Hematopoietic multipotent progenitor cell treated with erythropoietin and hydrocortisone succinate and interleukin-3 and kit ligand, for 15 days (in vitro differentiated cells): Measurements from ENCODE around the gene SLC44A3.

Source experiments
- DNase-seq: peaks from one replicate; pipeline ENCODE4 v3.0.0-alpha.2; 2015; ENCODE audit warnings: low spot score

SLC44A3 gene

GRCh38 chr1:94907136-94907535 lies 87.0 kb downstream of the SLC44A3 start:
- DNase-seq, result no peak

DNA sequence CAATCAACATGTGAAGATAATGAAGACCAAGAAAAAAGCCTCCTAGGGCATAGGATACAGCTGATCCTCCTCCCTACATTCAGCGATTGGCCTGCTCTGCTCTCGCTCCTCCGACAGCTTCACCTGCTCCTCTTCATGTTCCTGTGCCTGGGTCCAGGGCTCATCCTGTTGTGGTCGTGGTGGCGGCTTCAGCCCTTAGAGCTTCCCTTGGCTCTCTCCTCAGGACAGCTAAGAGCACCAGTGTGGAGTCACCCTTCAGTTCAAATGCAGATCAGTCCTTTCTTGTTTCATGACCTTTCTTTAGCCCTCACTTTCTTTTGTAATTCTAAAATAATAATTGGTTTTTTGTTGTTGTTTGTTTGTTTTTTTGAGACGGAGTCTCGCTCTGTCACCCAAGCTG lies 88.0 kb downstream of the SLC44A3 start:
- no peak for DNase-seq

DNA sequence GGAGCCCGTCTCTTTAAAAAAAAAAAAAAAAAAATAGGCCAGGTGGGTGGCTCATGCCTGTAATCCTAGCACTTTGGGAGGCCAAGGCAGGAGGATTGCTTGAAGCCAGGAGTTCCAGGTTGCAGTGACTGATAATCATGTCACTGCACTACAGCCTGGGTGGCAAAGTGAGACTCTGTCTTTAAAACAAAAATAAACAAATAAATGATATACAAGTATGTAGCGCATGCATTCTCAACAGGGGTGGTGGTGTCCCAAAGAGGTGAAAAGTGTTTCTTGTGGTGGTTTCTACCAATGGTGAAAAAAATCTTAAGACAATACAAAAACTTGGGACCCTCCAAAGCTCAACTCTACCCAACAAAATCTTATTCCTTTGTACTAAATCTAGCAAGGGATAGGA lies 88.8 kb downstream of the SLC44A3 start:
- no peak for DNase-seq

GRCh38 chr1:94909486-94909885 lies 89.3 kb downstream of the SLC44A3 start:
- no peak for DNase-seq

GRCh38 chr1:94912263-94913184 lies 92.4 kb downstream of the SLC44A3 start:
- no peak for DNase-seq

GRCh38 chr1:94917251-94917650 lies 97.1 kb downstream of the SLC44A3 start:
- no peak for DNase-seq

- DNase-seq, result no peak
These were observed 99.3 kb downstream of the SLC44A3 start for GRCh38 chr1:94919241-94920030.

- DNase-seq, result no peak
These were observed 99.9 kb downstream of the SLC44A3 start for GRCh38 chr1:94920061-94920460.

DNA sequence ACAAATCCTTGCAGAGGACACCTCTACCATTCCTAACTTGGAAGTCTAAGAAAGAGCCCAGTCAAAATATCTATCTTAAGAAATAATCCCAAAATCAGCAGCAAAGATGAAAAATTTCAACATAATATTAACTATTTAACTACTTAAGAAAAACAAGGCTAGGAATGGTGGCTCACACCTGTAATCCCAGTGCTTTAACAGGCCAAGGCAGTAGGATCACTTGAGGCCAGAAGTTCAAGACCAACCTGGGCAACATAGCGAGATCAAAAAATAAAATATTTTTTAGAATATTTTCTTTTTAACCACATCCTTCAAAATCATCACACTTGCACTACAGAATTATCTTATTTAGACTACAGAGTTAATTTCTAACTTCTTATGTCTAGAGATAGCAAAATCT lies 101.8 kb downstream of the SLC44A3 start:
- DNase-seq, result no peak

GRCh38 chr1:94922761-94923331 lies 102.7 kb downstream of the SLC44A3 start:
- no peak for DNase-seq

DNA sequence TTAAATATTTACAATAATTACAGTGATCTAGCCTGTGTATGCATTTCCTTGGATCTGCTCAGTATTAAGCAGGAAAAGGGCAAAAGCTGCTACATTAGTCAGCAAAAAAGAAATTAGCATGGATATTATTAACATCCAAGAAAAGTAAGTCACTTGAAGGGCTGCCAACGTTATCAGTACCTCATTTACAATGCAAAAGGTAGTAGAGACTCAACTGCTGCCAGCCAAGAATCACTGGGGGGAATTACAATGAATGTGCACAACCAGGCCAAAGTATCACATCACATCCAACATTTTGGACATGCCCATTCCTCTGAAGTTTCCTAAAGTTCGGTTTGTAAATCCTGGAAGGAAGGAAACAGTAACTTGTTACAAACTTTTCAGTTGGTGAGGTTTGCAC lies 104.8 kb downstream of the SLC44A3 start:
- DNase-seq, result no peak

- no peak for DNase-seq
These were observed 105.5 kb downstream of the SLC44A3 start for GRCh38 chr1:94925561-94926125.

GRCh38 chr1:94926126-94926914 lies 106.2 kb downstream of the SLC44A3 start:
- no peak for DNase-seq

DNA sequence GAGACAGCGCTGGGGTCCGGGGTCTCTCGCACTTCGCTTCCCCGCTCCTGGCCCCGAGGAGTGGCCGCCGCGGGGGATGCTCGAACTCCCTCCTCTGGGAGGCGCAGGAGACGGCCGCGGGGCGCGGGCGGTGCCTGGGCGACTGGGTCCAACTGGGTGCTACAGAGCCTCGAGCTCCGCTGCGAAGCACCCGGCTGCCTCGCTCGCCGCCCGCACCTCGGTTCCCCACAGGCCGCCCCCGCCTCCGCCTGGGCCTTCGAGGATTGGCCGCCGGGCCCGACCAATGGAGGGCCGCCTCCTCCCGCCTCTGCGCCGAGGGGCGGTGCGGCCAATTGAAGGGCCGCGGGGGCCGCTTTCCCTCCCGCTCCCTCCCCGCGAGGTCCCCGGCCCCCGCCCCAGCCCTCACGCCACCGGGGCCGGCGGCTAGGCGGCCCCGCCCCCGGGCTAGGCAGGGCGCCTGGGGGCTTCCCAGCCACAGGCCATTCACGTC lies 106.8 kb downstream of the SLC44A3 start, which contains the start of gene CNN3:
Gene CNN3 (minus strand): TSS at position 196 of the 490 bp plus-strand sequence. CDS start 216 bp downstream, outside the sequence.
- peak; percentile 56 for DNase-seq

DNA sequence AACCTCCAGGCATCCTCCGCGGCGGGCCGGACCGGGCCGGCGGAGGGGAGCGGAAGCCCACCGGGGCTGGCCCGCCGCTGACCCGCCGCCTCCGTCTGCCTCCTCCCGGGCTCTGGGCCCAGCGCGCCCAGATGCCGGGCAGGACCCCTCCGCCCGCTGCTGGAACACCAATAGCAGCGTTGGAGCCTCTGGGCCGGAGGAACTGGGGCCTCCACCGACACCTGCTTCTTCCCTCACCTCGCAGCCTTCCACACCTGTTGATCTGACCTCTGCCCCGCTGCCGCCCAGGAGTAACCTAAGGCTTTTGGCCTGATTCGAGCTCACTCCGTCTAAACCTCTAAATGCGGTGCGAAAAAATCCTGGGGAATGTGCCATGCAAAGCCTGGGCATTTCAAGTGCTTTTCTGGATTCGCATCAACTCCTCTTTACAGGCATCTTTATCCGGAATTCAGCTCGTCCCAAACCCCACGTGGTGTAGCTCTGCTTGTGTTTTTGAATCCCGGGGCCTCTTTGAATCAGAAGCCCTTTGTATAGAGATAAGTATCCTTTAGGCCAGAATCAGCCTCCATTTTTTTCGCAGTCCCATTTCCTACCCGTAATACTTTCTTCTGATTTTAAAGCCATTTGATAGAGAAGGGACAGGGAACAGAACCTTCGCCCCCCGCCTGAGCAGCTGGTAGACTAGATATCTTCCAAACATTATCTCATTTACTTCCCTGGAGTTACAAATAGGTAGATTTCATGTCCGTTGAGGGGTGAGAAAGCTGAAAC lies 107.4 kb downstream of the SLC44A3 start:
- no peak for DNase-seq

GRCh38 chr1:94928293-94928939 lies 108.3 kb downstream of the SLC44A3 start:
- DNase-seq, result no peak

DNA sequence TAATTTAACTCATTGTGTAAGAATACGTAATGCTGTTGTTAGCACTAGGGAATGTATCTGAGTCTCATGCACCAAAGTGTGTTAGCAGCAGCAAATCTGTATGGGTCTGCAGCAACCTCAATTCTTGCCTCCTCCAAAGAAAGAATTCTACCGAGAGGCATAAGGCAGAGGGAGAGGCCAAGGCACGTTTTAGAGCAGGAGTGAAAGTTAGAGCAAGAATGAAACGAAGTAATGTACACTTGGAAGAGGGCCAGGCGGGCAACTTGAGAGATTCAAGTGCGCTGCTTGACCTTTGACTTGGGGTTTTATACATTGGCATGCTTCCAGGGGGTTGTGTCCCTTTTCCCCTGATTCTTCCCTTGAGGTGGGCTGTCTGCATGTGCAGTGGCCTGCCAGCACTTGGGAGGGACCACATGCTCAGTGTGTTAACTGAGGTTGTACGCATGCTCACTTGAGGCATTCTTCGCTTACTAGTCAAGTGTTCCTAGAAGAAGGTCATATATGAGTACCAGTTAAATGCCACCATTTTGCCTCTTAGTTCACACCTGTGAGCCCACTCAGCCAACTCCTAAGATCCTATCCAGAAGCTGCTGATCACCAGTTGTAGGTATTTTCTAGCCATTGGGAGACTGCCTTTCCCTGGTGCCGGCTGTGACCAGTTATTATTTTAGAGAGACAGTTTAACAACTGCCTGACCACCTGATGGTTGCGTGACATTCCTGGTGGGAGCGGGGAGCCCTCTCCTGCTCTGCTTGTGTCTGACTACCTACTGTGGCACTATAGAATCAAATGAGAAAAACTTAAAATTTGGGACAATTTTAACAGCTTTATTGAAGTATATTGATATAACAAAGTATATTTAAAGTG lies 109.4 kb downstream of the SLC44A3 start:
- DNase-seq, result no peak

DNA sequence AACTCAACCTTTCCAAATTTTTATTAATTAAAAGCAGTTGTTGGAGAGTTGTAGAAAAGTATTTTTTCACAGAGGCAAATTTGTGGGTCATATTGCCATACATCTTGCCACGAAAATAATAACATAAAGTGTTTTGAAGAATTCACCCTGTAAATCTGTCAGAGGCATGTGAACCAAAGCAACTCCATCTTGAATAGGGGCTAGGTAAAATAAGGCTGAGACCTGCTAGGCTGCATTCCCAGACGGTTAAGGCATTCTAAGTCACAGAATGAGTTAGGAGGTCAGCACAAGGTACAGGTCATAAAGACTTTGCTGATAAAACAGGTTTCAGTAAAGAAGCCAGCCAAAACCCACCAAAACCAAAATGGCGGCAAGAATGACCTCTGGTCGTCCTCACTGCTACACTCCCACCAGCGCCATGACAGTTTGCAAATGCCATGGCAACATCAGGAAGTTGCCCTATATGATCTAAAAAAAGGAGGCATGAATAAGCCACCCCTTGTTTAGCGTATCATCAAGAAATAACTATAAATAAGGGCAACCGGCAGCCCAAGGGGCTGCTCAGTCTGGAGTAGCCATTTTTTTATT lies 111.2 kb downstream of the SLC44A3 start:
- DNase-seq, result no peak

DNA sequence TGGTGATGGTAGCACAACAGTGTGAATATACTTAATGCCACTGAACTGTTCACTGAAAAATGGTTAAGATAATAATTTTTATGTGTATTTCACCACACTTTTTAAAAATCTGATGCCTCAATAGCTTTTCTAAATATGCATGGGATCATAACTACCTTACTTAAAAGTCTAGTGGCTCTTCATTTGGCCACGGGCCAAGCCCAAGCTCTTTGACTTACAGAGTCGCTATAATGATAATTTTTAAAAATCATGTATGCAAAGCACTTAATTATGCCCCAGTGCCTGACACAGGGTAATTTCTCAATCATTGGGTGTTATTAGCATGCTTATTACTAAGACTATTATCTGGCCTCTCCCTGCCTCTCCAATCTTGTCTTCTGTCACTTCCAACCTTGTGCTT lies 114.4 kb downstream of the SLC44A3 start:
- DNase-seq, result no peak
